ENCODE results near the gene KIF17.
A peak's percentile ranks its signal among the peaks of the same experiment; 100 is the strongest.

Gene KIF17

DNA sequence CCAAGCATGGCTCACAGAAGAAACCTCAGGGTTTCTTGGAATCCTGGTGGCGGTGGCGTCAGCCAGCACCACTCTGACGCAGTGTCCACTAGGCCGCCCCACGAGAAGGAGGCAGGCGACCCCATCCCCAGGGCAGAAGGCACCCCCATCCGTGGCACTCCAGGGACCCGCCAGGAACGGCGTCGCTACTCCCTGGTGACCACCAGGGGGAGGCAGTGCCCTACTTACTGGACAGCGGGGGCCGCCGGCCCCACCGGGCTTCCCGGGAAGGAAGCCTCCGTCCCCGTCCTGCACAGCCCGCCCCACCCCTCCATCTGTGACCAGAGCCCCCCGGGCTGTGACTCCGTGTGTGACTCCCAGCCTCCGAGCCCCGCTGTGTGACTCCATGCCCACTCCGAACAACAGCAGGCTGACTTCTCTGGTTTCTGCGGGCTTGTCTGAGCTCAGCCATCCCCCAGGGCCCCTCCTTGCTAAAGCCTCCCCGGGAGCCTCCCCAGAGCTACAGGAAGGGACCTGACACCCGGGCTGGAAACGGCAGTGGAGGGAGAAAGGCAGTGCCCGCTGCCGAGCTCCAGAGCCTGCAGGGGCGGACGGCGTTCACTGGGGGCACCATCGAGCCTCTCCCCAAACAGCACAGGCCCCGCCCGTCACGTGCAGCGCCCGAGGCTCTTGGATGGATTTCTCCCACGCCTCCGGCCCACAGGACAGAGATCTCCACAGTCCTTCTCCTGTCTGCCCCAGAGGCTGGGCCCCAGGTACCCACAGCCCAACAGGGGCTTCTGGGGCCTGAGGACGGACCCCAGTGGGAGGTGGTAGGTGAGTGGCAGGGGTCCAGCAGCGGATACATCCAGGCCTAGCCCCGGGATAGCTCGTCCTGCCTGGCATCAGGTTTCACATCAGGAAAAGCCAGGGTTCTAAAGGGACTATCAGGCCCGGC lies 21.1 kb downstream of the KIF17 start:
- FAIRE-seq, result no peak
- DNase-seq (ENCODE audit: insufficient read length, low spot score), result peak; percentile 70
- TF ChIP-seq, protein P1, sequence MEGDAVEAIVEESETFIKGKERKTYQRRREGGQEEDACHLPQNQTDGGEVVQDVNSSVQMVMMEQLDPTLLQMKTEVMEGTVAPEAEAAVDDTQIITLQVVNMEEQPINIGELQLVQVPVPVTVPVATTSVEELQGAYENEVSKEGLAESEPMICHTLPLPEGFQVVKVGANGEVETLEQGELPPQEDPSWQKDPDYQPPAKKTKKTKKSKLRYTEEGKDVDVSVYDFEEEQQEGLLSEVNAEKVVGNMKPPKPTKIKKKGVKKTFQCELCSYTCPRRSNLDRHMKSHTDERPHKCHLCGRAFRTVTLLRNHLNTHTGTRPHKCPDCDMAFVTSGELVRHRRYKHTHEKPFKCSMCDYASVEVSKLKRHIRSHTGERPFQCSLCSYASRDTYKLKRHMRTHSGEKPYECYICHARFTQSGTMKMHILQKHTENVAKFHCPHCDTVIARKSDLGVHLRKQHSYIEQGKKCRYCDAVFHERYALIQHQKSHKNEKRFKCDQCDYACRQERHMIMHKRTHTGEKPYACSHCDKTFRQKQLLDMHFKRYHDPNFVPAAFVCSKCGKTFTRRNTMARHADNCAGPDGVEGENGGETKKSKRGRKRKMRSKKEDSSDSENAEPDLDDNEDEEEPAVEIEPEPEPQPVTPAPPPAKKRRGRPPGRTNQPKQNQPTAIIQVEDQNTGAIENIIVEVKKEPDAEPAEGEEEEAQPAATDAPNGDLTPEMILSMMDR (IDR thresholded peaks at IDR 0.05; ENCODE audit: insufficient read depth, missing control alignments), result peak; percentile 70

DNA sequence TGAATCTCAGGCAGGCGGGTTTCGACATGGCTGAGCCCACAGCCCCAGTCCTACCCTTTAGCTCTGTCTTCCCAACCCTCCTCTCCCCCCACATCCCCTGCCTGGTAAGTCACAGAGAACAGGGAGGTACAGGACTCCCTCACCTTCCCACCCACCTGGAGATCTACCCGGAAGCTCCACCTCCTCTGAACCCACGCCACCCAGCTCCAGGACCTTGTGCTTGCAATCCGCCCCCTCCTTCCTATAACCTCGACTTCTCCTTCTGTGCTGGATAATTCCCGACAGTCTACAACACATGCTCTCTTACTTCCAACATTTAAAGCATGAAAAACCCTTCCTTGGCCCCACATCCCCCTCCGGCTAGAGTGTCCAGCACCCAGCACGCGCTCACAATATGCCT lies 22.3 kb downstream of the KIF17 start:
- DNase-seq (ENCODE audit: insufficient read length, low spot score), result no peak
- no peak for FAIRE-seq
- TF ChIP-seq, protein P1 (IDR thresholded peaks at IDR 0.05; ENCODE audit: insufficient read depth, missing control alignments), result no peak

- FAIRE-seq (no peak), DNase-seq (ENCODE audit: insufficient read length, low spot score) (no peak)
- TF ChIP-seq, protein P1 (IDR thresholded peaks at IDR 0.05; ENCODE audit: insufficient read depth, missing control alignments), result no peak
Observed at GRCh38 chr1:20693623-20694022, 24.2 kb downstream of the KIF17 start.

GRCh38 chr1:20691872-20692271 lies 25.9 kb downstream of the KIF17 start:
- no peak for DNase-seq (ENCODE audit: insufficient read length, low spot score)
- no peak for FAIRE-seq
- TF ChIP-seq, protein P1 (IDR thresholded peaks at IDR 0.05; ENCODE audit: insufficient read depth, missing control alignments), result no peak

- TF ChIP-seq, protein P1 (IDR thresholded peaks at IDR 0.05; ENCODE audit: insufficient read depth, missing control alignments), result no peak
- DNase-seq (ENCODE audit: insufficient read length, low spot score), result no peak
- no peak for FAIRE-seq
Observed at GRCh38 chr1:20689645-20690056, 28.2 kb downstream of the KIF17 start.

DNA sequence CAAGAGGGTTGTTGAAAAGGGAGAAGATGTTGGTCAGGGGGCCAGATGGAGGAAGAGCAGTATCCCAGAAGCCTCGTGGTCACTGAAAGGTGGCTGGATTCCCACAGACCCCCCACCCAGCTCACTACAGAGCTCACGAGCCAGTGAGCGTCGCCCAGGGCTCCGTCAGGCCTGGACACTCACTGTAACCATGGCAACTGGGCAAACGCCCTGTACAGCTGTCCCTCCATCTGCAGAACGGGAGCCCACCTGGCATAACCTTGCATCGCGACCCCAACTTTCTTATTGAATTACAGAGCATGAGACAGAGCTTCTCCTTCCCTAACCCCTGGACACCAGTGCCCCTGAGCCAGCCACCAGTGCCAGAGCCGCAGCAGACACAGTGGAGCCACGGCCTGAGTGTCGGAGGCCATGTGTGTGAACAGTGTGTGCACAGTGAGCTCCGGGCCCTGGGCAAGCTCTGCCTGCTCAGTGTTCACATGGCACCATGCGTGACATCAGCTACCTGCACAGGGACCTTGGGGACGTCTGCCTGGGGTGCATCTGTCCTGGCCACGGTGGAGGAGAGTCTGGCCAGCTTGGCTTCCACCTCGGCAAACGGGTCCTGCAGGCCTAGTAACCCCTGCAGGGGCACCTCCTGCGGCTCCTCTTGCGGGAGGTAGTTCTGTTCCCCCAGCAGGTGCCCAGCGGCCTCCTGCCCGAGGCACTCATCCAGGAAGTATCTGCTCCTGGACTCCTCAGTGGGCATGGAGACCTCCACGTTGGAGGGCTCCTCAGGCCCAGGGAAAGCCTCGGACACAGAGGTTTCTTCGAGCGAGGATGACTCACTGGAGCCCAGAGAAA lies 30.7 kb downstream of the KIF17 start:
- TF ChIP-seq, protein P1 (IDR thresholded peaks at IDR 0.05; ENCODE audit: insufficient read depth, missing control alignments), result no peak
- FAIRE-seq, result no peak
- DNase-seq (ENCODE audit: insufficient read length, low spot score), result no peak
